GM12872 (cell line): ENCODE data around the gene COL6A2.

ENCODE experiments used
- CTCF ChIP-seq: IDR thresholded peaks from 3 replicates; pipeline ENCODE4 v1.5.1; 2011; ENCODE audit warnings: low read depth, mild to moderate bottlenecking, low read length, moderate library complexity; ENCODE audit not compliant: insufficient read depth

Gene COL6A2

DNA sequence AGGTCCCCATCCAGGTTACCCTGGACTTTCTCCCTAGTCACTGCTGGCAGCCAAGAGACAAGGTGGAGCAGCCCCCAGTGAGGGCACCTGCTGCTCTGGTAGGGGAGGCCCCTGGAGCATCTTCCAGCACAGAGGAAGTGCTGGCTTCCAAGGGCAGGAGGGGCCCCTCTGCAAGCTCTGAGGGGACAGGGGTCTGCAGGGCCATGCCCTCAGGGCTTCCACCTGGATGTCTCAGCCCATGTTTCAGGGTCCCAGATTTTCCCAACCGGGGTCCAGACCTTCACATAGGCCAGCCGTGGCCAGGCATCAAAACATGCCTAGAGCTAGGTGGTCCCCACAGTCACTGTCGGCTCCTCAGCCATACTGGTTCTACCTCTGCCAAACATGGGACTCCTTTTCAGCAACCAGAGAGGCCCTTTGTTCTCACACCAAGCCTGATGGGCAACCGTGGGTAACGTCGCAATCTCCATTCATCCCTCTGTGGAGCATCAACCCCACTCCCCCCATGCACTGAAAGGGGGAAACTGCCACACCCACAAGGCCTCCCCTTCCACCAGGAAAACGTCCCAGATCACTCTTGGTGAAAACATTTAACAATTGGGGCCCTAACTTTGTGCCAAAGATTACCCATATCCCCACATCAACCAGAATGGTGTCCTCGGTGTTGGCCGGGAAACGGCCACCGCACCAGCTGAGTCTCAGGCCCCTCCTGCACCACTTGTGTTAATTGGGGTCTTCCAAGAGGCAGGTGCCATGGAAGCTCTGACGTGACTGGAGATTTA, 1.9 kb upstream of the COL6A2 start:
- no peak for TF ChIP-seq CTCF

GRCh38 chr21:46096596-46097335, 1.1 kb upstream of the COL6A2 start:
- TF ChIP-seq CTCF: no peak

- TF ChIP-seq CTCF: no peak
Measured at GRCh38 chr21:46098303-46099141, 610 bp downstream of the COL6A2 start.

DNA sequence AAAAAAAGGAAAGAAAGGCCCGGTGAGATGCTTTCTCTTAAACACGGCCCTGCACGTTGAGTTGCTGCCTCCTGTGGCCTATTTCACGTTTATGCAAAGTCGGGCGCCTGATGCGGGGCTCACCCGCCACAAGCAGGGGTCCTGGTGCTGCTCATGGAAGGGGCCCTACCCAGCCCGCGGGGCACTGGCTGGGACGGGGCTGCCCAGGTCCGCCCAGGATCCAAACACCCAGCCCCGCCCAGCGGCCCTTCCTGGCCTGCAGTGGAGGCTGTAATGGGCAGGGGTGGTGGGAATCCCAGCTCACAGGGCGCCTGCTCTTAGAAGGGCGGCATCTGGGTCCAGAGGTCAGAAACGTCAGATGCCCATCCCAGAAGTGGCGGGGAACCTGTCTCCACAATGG, 1.6 kb downstream of the COL6A2 start:
- no peak for TF ChIP-seq CTCF

GRCh38 chr21:46100020-46100419, 2.1 kb downstream of the COL6A2 start:
- TF ChIP-seq CTCF: no peak

GRCh38 chr21:46100426-46100825, 2.5 kb downstream of the COL6A2 start:
- no peak for TF ChIP-seq CTCF

GRCh38 chr21:46100906-46101305, 3.0 kb downstream of the COL6A2 start:
- TF ChIP-seq CTCF: no peak
